Measurements from ENCODE around the gene MITF. TPM values are rescaled to one million over a fixed set of nuclear protein-coding genes. Genes with fewer than 3 reads are reported as not detected.

MITF gene
- total RNA-seq, 1 donor: 6.1 TPM

GRCh38 chr3:69838217-69838616 is 99.0 kb downstream of the MITF start:
- H3K4me3 ChIP-seq (ENCODE audit: low read depth, low read length): no peak overlapping the region
- no peak for TF ChIP-seq CTCF (IDR thresholded peaks at IDR 0.05; ENCODE audit: insufficient read depth, low read length)
- DNase-seq (ENCODE audit: low read depth): peak; percentile 95

DNA sequence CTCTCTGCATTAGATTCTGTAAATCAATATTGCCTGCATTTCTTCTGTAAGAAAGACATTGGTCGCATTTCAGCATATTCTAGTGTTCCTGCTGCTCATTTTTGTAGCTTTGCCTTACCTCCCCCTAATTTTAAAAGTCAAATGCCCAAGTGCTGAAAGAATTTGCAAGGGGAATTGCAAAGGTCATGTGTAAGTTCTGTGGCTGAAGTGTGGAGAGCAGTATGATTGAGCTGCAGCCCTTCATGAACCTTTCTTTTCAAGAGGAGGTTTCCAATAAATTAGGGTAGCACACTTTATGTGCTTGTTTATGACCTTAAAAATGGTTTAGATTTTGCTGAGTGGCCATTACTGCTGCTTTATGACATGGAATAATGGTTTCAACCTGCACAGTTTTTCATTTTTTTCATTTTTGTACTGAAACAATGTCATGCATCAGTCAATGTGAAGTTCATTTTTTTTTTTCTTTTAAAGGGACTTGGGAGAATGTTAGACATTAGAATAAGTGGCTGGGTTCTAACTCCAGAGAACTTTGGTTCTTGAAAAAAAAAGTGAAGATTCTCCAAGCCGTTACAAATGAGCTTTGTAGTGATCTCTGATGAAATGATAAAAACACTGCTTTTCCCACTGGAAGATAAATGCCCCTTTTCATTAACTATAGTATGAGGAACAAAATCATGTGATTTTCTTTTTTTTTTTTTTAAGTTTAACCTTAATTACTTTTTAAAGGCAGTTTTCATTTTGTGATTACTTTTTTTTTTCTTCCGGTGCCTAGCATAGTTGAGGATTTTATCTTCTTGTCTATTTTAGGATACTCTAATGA is 99.6 kb downstream of the MITF start:
- H3K4me3 ChIP-seq (ENCODE audit: low read depth, low read length): no peak overlapping the region
- no peak for TF ChIP-seq CTCF (IDR thresholded peaks at IDR 0.05; ENCODE audit: insufficient read depth, low read length)
- DNase-seq (ENCODE audit: low read depth): no peak

GRCh38 chr3:69842351-69842750 is 103.1 kb downstream of the MITF start:
- no peak for DNase-seq (ENCODE audit: low read depth)
- no peak overlapping the region for H3K4me3 ChIP-seq (ENCODE audit: low read depth, low read length)
- no peak for TF ChIP-seq CTCF (IDR thresholded peaks at IDR 0.05; ENCODE audit: insufficient read depth, low read length)

- no peak for TF ChIP-seq CTCF (IDR thresholded peaks at IDR 0.05; ENCODE audit: insufficient read depth, low read length)
- no peak overlapping the region for H3K4me3 ChIP-seq (ENCODE audit: low read depth, low read length)
Observed at GRCh38 chr3:69842789-69843188, 103.5 kb downstream of the MITF start.

GRCh38 chr3:69844706-69845105 is 105.4 kb downstream of the MITF start:
- H3K4me3 ChIP-seq (ENCODE audit: low read depth, low read length): no peak overlapping the region
- no peak for DNase-seq (ENCODE audit: low read depth)
- TF ChIP-seq CTCF (IDR thresholded peaks at IDR 0.05; ENCODE audit: insufficient read depth, low read length): no peak

More at GRCh38 chr3:69842789-69843188, 103.5 kb downstream of the MITF start:
- DNase-seq (ENCODE audit: low read depth): no peak

DNA sequence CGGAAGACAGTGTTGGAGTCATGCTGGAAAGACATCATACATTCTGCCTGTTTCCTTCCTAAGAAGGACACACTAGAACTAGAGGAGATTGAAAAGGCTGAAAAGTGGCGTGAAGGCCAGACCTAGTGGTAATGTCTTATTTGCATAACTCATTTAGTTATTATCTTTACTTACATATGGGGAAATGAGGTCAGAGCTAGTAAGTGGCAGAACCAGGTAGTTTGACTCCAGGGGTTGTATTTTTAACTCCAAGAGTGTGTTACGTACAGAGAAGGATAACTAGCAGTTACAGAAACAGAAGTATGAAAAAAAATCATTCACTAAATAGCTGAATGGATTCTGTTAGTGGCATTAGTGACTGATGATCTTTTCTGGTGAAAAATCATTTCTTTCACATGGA is 108.0 kb downstream of the MITF start:
- TF ChIP-seq CTCF (IDR thresholded peaks at IDR 0.05; ENCODE audit: insufficient read depth, low read length): no peak
- no peak for DNase-seq (ENCODE audit: low read depth)
- no peak overlapping the region for H3K4me3 ChIP-seq (ENCODE audit: low read depth, low read length)
